Renal cortical epithelial cell (primary cell): ENCODE measurements around the gene ARL17A. TPM values are rescaled to one million over a fixed set of nuclear protein-coding genes. Genes with fewer than 3 reads are reported as not detected.
"Not testable (repeated sequence)": the region's sequence is repeated elsewhere in the genome, so short reads cannot be mapped to it uniquely, and the experiment has no call there.

Experiments
- DNase-seq: peaks from one replicate; pipeline ENCODE4 v3.0.0-alpha.2; 2011; ENCODE audit warnings: low read depth
- total RNA-seq: library from RNA; depleted of rRNA; stranded (reverse); fragments of >200 nt; gene quantifications from 2 replicates; pipeline ENCODE4 v1.2.3, GENCODE V29; 2014

ARL17A gene
- 1.0 and 4.8 TPM in 2 replicates for total RNA-seq

DNA sequence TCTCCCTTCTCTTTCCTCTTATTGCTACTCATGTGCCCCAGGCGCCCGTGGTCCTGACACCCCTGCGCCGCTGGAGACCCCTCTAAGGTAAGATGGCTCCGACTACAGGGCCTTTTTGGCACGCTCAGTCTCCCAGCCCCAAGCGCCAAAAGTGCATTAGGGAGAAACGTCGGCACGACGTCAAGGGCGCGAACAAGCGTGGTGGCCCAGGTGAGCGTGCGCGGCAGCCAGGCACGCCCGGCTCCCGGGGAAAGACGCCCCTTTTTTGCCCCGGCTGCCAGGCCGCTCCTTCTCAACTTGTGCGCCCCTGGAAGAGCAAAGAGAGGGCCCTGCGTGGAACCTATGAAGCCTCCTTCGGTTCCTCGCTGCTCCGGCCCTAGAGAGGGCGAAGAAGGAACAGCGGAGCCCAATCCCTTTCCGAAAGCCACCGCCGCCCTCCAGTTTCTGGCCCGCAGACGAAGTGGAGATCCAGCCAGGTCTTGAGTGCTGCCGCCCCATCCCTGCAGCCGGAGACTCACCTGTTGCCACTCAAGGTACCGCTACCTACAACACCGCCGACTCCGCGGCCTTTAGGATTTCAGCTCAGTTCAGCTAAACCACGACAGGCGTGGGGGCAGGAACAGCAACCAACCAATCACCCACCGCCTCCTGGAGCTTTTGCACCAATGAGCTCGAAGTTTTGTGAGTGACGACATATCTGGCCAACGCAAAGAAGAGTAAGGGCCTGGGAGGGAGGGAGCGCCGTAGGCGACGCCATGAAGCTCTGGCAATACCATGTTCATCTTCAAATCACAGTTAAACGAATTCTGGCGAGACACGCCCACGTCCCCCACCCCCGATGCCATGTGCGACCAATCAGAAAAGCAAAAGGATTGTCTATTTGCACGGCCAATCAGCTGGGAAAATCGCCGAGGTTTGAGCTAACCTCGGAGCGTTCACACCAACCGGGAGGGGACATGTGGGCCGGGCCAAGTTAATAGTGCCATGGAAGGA is at the start of gene ARL17A:
Gene ARL17A (minus strand): TSS at position 609 of the 993 bp plus-strand sequence. CDS start 3,369 bp downstream, outside the sequence.
- DNase-seq = not testable (repeated sequence)

DNA sequence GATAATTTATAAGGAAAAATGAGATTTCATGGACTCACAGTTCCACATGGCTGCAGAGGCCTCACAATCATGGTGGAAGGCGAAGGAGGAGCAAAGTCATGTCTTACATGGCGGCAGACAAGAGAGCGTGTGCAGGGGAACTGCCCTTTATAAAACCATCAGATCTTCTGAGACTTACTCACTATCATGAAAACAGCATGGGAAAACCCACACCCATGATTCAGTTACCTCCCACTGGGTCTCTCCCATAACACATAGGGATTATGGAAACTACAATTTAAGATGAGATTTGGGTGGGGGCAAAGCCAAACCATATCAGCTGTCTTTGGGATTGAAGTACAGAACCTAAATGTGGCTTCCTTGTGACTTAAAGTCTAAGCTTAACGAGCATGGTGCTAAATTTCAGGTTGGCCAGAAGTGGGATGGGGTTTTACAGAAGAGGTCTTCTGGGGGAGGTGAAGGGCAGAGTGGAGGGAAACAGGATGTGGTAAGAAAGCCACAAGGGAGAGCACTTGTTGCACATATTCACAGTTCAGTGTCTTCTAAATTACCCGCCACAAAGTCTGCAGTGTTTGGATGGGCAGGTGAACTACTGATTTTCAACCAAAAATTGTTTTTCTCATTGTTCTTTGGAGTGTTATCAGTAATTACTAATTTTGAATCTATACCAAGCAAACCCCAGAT is 49.4 kb upstream of the ARL17A start:
- not testable (repeated sequence) for DNase-seq

DNA sequence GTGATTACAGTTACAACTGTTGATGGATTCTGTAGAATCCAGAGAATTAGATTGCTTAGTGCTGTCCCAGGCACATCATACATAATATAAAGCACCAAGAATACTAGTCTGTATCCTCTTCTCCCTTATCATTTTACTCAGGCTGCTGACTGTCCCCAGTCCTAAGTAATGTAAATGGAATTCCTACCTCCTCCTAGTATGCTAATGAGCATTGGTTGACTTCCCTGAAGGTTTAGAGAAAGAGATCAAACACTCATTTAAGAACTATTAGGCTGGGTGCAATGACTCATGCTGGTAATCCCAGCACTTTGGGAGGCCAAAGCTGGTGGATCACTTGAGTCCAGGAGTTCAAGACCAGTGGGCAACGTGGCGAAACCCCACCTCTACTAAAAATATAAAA is 48.0 kb upstream of the ARL17A start:
- not testable (repeated sequence) for DNase-seq

DNA sequence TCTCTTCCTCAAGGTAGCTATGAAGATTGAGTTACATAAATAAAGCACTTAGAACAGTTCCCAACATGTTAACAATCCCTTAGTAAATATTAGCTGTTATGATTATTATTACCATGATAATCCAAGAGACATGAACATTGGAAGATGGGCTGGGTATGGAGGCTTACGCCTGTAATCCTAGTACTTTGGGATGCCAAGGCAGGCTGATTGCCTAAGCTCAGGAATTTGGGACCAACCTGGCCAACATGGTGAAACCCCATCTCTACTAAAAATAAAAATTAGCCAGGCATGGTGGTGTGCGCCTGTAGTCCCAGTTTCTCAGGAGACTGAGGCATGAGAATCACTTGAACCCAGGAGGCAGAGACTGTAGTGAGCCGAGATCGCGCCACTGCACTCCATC is 45.2 kb upstream of the ARL17A start:
- not testable (repeated sequence) for DNase-seq

DNA sequence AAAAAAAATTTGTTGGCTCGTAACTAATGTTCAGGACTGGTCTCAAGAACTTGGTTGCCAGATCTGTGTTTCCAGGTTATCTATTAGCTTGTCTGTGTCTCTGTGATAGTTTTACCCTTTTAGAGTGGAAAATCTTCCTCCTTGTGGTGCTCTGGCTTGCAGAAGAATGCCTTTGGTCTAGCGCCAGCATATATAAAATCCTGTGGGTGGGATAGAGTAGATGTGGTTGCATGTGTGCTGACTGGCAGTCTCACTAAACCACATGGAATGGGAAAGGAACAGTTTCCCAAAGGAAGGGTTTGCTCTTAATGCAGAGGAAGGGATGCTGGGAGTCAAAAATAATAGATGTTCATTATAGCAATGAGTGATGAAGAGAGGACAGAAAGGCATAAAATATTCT is 44.3 kb upstream of the ARL17A start:
- DNase-seq = not testable (repeated sequence)

DNA sequence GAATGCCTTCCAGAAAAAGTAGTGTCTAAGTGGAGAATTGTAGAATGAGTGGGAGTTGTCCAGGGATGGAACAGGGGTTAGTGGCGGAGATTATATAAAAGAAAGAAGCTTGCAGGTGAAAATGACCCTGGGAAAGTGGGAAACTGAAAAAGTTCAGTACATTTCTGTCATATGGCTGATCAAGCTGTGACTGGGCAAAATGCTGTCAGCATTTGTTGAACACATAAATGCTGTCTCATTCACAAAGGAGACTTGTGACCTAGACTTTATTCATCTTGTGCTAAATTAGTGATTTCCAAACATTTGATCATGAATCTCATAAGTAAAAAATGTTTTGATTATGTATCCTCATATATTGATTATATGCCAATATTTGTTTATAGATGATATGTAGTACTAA is 39.5 kb upstream of the ARL17A start:
- DNase-seq = not testable (repeated sequence)

DNA sequence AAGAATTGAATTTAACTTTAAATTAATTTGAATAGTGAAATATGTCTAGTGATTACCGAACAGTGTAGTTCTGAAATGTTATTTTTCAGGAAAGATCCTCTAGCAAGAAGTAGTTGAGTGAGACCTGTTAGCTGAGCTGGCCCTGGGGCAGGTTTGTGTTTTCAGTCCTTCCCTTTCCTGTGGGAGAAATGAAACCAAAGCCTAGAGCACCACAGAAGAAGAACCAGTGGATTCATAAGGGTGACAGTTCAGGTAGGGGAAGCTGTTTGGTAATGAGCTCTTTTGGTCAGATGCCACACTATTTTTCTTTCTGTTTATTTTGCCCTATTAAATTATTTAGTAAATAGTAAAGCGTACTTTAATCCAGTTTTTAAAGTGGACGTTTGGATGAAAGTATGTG is 37.6 kb upstream of the ARL17A start:
- not testable (repeated sequence) for DNase-seq

DNA sequence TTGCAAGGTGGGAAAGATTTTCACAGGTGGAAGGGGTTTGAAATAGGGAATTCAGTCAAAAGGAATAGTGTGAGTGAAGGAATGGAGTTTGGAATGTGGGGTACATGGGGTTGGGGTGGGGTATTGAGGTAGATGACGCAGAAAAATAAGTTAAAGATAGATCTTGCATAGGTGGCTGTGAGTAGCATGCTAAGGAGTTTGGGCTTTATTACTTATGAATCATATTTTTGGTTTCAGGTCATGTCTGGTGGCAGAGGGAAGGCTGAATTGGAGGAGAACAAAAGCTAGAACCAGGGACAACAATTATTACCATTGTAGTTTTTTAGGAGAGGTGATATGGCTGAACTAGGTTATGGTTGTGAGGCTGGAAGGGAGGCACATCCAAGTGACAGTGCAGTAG is 34.4 kb upstream of the ARL17A start:
- not testable (repeated sequence) for DNase-seq

DNA sequence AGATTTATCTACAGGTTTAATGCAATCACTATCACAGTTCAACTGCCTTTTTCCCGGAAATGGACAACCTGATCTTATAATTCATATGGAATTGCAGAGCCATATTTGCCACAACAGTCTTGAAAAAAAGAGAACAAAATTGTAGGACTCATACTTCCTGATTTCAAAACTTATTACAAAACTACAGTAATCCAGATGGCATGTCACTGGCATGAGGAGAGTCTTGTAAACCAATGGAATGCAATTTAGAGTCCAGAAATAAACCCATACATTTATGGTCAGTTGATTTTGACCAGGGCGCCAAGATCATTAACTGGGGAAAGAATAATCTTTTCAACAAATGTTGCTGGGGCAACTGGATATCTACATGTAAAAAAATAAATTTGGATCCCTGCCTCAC is 31.8 kb upstream of the ARL17A start:
- not testable (repeated sequence) for DNase-seq

DNA sequence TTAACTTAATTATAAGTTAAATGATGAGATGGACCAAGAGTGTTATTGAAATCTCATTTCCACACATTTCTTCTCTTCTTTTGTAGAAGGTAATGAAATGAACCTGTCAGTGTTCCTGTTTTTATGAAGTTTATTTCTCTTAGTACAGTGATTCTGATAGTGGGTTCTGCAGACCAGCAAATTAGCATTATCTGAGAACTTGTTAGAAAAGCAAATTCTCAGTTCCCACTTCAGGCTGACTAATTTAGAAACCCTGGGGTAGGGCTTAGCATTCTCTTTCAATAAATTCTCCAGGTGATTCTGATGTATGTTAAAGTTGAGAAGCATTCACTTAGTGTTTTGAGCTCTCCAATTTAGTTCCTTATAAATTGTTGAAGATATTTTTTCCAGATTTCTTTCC is 23.6 kb upstream of the ARL17A start:
- not testable (repeated sequence) for DNase-seq

DNA sequence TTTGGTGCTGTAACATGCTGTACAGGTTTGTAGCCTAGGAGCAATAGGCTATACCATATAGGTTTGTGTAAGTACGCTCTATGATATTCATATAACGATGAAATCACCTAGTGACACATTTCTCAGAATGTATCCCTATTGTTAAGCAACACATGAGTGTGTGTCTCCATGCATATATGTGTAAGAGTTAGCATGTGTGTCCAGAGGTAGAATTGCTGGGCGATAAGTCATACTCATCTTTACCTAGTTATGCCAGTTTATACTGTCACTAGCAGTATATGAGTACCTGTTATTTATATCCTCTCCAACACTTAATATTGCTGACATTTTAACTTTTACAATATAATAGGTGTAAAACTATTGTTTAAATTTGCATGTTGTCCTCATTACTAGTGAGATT is 21.3 kb upstream of the ARL17A start:
- not testable (repeated sequence) for DNase-seq

DNA sequence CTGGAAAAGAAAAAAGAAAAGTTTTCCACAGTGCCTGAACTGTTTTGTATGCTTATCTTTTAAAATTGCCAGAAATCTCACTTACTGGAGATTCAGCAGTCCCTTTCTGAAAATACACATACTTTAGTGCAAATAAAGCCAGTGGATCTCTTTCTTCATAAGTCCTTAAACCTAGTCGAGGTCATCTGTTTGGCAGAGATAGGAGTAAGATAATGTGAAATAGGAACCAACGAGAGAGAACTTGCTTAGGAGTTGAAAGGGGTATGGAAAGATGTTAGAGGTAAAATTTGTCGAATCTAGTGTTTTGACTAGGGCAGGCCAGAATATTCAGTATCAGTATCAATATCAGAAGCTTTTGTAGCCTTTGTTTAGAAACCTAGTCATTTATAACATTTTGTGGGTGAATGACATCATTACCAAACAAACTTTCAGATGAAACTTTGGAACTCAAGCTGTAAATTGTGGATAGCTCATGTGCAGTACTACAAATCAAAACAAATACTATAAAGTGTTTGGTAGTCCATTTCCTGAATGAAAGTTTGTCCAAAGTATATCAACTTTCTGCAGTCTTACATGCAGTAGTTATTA is 18.9 kb upstream of the ARL17A start:
- DNase-seq = not testable (repeated sequence)

DNA sequence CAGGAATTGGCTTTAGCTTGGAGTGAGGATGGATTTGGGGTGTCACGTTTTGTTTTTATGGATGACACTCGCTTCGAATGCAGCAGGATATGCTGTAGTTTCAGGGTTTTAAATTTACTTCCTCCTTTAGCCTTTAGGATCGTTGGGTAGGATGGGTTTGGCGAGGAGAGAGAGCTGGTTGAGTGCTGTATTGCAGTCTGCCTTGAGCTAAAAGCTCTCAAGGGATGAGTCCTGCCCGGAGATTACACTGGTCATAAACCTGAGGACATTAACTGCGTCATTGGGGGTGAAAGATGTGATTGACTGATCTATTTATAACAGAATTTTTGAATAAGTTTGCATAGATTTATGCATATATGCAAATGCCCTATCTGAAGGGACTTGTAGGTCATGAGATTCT is 11.8 kb upstream of the ARL17A start:
- DNase-seq = not testable (repeated sequence)

DNA sequence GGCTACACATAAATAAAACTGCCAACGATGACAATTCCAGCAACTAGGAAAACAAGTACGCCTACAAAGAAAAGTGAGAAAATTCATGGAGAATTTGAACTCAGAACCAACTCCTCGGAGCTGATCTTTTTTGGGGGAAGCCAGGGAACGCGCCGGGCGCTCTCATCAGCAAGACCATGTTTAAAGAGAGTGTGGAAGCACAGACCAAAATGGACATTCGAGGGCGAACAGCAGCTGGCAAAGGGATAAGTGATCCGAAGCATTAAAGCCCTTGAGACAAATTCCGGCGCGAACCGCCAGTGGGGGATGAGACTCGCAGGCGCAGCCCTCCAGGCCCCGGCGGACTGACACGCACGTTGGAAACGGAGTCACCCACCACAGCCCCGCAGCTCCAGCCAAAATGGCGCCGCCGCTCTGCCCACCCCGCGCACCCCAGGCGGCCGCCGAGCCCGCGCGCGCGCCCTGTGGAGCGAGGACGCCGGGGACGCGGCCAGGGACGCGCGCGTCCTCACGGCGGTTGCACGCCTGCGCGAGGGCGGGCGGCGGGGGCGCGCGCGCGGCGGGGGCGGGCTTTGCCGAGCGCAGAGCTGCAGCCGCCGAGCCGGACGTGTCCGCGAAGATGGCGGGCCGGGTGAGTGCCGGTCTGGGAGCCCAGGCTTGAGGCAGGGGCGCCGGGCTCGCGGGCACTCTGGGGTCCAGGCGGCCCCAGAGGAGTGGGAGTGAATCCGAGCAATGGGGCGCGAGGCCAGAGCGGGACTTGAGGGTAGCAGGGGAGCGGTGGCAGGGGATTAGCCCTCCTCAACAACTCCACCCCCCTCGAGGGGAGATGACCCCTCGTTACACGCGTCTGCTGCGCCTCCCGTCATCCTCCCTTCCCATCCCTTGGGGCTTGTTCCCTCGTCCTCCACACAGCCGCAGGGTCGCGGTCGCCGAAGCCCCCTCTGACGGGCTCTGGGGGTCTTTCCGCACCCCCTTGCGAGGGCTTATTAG is 11.0 kb upstream of the ARL17A start, which contains the start of gene NSF:
Gene NSF (plus strand): TSS at position 513 of the 990 bp plus-strand sequence. CDS start 107 bp downstream, at position 620.
- not testable (repeated sequence) for DNase-seq

DNA sequence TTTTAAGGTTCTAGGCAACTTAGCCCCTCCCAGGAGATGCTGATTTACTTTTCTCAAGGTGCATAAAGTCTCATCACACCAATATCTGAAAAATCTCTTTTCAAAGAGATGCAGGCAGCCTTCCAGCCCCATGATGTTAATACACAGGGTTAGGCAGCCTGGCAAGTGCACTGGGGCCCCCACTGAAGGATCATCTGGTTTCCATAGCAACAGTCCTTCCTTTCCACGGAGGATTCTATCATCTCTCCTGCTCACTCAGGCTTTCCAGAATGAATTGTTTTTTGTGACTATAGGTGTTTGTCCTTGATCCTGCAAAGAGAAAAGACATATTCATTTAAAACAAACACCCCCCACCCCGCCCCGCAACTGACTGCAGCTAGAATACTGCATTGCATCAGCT is 6.0 kb upstream of the ARL17A start:
- DNase-seq = not testable (repeated sequence)

DNA sequence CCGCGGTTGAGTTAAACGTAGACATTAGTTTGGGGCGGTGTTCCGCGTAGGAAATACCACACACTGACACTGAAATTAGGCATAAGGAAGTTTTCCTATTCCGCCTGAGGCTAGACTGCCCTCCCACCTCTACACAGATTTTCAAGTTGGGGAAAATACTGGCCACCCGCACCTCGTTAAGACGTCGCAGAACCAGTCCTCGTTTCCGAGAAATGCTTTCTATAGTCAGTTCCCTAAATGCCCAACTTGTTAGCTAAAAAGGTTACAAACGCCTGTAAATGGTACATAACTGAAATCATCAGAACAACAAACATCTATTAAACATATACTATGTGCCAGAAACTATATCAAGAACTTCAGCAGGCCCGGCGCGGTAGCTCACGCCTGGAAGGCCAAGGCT is 591 bp upstream of the ARL17A start:
- not testable (repeated sequence) for DNase-seq

DNA sequence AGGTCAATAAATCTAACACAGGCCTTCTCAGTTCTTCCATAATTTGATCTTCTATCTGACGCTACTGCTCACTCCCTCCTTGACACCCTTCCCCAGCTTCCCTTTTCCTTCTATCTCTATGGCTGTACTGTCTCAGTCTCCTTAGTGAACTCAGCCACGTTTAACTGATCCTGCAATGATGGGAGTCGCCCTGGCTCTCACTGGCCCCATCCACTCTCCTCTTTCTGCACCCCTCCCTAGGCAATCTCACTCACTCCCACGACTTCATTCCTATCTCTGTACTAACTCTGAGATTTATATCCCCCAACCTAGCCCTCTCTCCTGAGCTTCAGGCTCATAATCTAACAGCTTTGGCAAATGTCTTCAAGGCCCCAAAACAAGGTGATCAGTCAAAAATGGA is 7.7 kb downstream of the ARL17A start:
- not testable (repeated sequence) for DNase-seq

DNA sequence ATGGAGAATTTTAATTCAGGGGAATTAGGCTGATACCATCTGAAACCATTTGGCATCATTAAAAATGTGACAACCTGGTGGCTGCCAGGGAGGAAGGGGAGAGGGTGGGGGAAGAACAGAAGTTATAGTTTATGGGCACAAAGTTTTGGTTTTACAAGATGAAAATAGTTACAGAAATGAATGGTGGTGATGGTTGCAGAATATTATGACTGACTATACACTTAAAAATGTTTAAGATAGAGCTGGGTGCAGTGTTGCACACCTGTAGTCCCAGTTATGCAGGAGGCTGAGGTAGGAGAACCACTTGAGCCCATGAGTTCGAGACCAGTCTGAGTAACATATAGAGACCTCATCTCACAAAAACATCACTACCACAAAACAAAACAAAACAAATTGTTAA is 12.5 kb downstream of the ARL17A start:
- not testable (repeated sequence) for DNase-seq

DNA sequence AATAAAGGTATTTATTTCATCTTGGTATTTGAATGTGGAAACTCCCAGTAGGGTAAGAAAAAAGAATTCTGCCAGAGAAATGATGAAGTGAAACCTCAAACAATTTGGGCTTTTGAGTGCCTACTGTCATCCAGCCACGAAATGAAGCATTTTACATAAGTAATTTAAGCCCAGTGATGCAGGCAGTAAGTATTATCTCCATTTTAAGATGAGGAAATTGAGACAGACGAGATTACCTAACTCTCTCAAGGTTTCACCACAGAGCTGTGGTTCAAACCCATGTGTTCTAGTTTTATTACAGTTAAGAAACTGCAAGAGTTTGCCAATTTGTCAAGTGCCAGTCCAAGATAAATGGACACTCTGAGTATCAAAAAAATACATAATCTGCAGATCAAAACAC is 13.2 kb downstream of the ARL17A start:
- not testable (repeated sequence) for DNase-seq

DNA sequence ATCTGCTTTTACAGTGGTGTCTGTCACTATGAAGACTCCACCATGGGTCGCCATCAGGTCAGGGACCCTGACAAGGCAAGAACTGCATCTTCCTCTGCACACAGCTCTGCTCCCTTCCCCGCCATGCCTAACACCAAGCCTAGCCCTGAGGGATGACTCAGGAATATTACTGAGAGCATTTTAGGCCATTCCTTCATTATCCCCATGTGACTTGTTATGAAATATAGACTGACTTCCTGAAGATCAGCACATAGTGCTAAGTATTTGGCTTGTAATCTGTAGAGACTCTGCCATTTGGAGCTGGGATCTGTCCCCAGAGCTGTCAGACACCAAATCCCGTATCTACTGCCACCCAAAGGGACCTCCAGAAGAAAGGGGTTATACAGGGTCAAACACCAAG is 19.4 kb downstream of the ARL17A start:
- not testable (repeated sequence) for DNase-seq

DNA sequence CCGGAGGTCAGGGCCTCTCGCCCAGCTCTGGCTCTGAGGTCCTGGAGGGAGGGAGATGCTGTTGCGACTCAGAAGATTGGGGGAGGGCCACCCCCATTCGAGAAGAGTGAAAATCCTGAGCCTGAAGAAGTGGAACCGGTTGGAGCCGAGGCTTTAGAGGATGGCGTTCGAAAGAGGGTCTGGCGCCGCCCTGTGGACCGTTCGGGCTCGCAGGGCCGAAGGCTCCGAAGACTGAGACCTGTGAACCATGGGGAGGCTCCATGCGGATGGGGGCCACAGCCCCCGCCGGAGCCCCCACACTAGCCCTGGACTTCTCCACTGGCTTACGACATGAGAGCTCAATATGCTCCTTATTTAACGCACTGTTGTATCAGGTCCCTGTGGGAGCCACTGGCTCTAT is 20.3 kb downstream of the ARL17A start:
- DNase-seq = not testable (repeated sequence)
